Measurements from ENCODE around the gene ADGRG1.
"Not testable (repeated sequence)": the region's sequence is repeated elsewhere in the genome, so short reads cannot be mapped to it uniquely, and the experiment has no call there.

ADGRG1 gene

GRCh38 chr16:57704905-57705852 lies 76.7 kb downstream of the ADGRG1 start:
- DNase-seq: no peak

- no peak for DNase-seq
Measured at GRCh38 chr16:57706717-57707116, 78.3 kb downstream of the ADGRG1 start.

- DNase-seq: no peak
Measured at GRCh38 chr16:57707331-57707730, 78.9 kb downstream of the ADGRG1 start.

GRCh38 chr16:57708168-57708567 lies 79.7 kb downstream of the ADGRG1 start:
- no peak for DNase-seq

- no peak for DNase-seq
Measured at GRCh38 chr16:57709663-57710062, 81.2 kb downstream of the ADGRG1 start.

GRCh38 chr16:57711346-57711745 lies 82.9 kb downstream of the ADGRG1 start:
- no peak for DNase-seq

GRCh38 chr16:57711993-57712392 lies 83.6 kb downstream of the ADGRG1 start:
- no peak for DNase-seq

- DNase-seq: not testable (repeated sequence)
Measured at GRCh38 chr16:57712569-57712968, 84.1 kb downstream of the ADGRG1 start.

GRCh38 chr16:57713596-57713995 lies 85.2 kb downstream of the ADGRG1 start:
- no peak for DNase-seq

GRCh38 chr16:57714047-57714446 lies 85.6 kb downstream of the ADGRG1 start:
- DNase-seq: no peak
